Measurements from ENCODE around the gene HSPB6. TPM values are rescaled to one million over a fixed set of nuclear protein-coding genes. Genes with fewer than 3 reads are reported as not detected.
"Not testable (repeated sequence)": the region's sequence is repeated elsewhere in the genome, so short reads cannot be mapped to it uniquely, and the experiment has no call there.

HSPB6 gene
- total RNA-seq, 1 donor from 2014 or later, result 0.17 TPM

GRCh38 chr19:35725216-35725861 lies 31.5 kb downstream of the HSPB6 start:
- Histone ChIP-seq H3K4me3 (ENCODE audit: low read depth, low read length) (no peak overlapping the region), H3K36me3 (ENCODE audit: control insufficient read depth, insufficient read depth, low read length) (peaks cover 9% of the 10 kb centered on the region), H3K27me3 (ENCODE audit: control insufficient read depth, insufficient read depth, low read length) (no peaks in the 10 kb centered on the region)
- TF ChIP-seq CTCF (IDR thresholded peaks at IDR 0.05; ENCODE audit: insufficient read depth, low read length, poor library complexity, severe bottlenecking), result no peak
- no peak for DNase-seq (ENCODE audit: low read depth)

- H3K36me3 ChIP-seq (ENCODE audit: control insufficient read depth, insufficient read depth, low read length), result peaks cover 8% of the 10 kb centered on the region
- no peak for TF ChIP-seq CTCF (IDR thresholded peaks at IDR 0.05; ENCODE audit: insufficient read depth, low read length, poor library complexity, severe bottlenecking)
- H3K27me3 ChIP-seq (ENCODE audit: control insufficient read depth, insufficient read depth, low read length), result no peaks in the 10 kb centered on the region
- H3K4me3 ChIP-seq (ENCODE audit: low read depth, low read length), result no peak overlapping the region
- no peak for DNase-seq (ENCODE audit: low read depth)
Observed at GRCh38 chr19:35724560-35724959, 32.3 kb downstream of the HSPB6 start.

- not testable (repeated sequence) for H3K36me3 ChIP-seq (ENCODE audit: control insufficient read depth, insufficient read depth, low read length); H3K27me3 ChIP-seq (ENCODE audit: control insufficient read depth, insufficient read depth, low read length); DNase-seq (ENCODE audit: low read depth); H3K4me3 ChIP-seq (ENCODE audit: low read depth, low read length)
Observed at GRCh38 chr19:35724132-35724531, 32.7 kb downstream of the HSPB6 start.

- Histone ChIP-seq H3K27me3 (ENCODE audit: control insufficient read depth, insufficient read depth, low read length) (no peaks in the 10 kb centered on the region), H3K36me3 (ENCODE audit: control insufficient read depth, insufficient read depth, low read length) (peaks cover 8% of the 10 kb centered on the region), H3K4me3 (ENCODE audit: low read depth, low read length) (no peak overlapping the region)
- no peak for DNase-seq (ENCODE audit: low read depth)
- no peak for TF ChIP-seq CTCF (IDR thresholded peaks at IDR 0.05; ENCODE audit: insufficient read depth, low read length, poor library complexity, severe bottlenecking)
Observed at GRCh38 chr19:35723671-35724070, 33.2 kb downstream of the HSPB6 start.

- peaks cover 8% of the 10 kb centered on the region for H3K36me3 ChIP-seq (ENCODE audit: control insufficient read depth, insufficient read depth, low read length)
- no peak for TF ChIP-seq CTCF (IDR thresholded peaks at IDR 0.05; ENCODE audit: insufficient read depth, low read length, poor library complexity, severe bottlenecking)
- H3K27me3 ChIP-seq (ENCODE audit: control insufficient read depth, insufficient read depth, low read length), result no peaks in the 10 kb centered on the region
- no peak overlapping the region for H3K4me3 ChIP-seq (ENCODE audit: low read depth, low read length)
- no peak for DNase-seq (ENCODE audit: low read depth)
Observed at GRCh38 chr19:35722897-35723296, 33.9 kb downstream of the HSPB6 start.

- H3K36me3 ChIP-seq (ENCODE audit: control insufficient read depth, insufficient read depth, low read length), result peaks cover 8% of the 10 kb centered on the region
- DNase-seq (ENCODE audit: low read depth), result no peak
- no peaks in the 10 kb centered on the region for H3K27me3 ChIP-seq (ENCODE audit: control insufficient read depth, insufficient read depth, low read length)
- no peak for TF ChIP-seq CTCF (IDR thresholded peaks at IDR 0.05; ENCODE audit: insufficient read depth, low read length, poor library complexity, severe bottlenecking)
- no peak overlapping the region for H3K4me3 ChIP-seq (ENCODE audit: low read depth, low read length)
Observed at GRCh38 chr19:35722461-35722860, 34.4 kb downstream of the HSPB6 start.

Data from kidney epithelial cell (primary cell).